GM23248 (cell line): ENCODE measurements around the gene PDGFRB.

Experiments used
- EZH2 ChIP-seq: fragments of 200-600 bp; sonication (generic); IDR thresholded peaks from 2 replicates; pipeline ENCODE4 v1.6.1; 2018; ENCODE audit warnings: antibody characterized with exemption, mild to moderate bottlenecking; ENCODE audit not compliant: insufficient read depth, poor library complexity, severe bottlenecking
- EZH2phosphoT487 ChIP-seq: fragments of 200-600 bp; sonication (generic); IDR thresholded peaks from 2 replicates; pipeline ENCODE4 v1.6.1; 2018; ENCODE audit warnings: antibody characterized with exemption, moderate library complexity, mild to moderate bottlenecking, low read depth; ENCODE audit not compliant: insufficient read depth

DNA sequence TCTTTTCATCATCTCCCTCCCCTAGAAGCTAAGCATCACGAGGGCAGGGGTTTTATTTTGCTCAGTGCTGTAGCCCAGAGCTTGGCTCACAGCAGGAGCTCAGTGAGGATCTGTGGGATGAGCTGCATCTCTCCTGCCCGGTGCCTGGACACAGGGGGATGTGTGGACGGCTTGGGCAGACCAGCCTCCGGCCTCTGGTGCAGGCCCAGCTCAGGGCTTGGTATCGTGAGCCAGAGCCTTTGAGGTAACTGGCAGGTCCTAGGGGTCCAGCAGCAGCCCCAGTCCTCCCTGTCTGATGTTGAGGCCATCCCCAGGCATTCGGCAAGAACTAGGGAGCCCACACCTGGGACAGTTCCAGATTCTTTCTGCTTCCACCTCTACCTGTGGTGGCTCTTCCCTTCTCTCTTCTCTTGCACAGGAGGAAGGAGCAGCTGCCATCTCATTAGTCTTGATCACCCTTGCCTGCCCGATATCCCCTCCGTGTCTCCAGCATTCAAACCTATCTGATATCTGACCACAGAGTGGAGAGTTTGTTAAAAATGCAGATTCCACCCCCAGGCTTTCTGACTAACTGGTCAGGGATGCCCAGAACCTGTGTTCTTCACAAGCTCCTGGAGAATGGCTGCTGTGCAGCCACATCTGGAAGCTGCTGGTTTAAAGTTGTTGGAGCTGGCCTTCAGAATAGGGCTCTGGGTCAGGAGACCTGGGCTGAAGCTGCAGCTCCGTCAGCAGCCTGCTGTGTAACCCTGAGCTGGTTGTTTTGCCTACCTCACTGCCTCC, 26.3 kb upstream of the PDGFRB start:
- TF ChIP-seq EZH2 (no peak), EZH2phosphoT487 (no peak)
